DND-41 (cell line): ENCODE measurements around the gene CCDC185.

Experiments
- EZH2 ChIP-seq: IDR thresholded peaks from 3 replicates; pipeline ENCODE4 v1.6.1; 2012; ENCODE audit warnings: borderline replicate concordance, low read depth, mild to moderate bottlenecking, moderate library complexity, low read length, inconsistent platforms; ENCODE audit not compliant: severe bottlenecking
- TF ChIP-seq, protein P1 (sequence below): IDR thresholded peaks from 2 replicates; pipeline ENCODE4 v1.5.1; 2012; ENCODE audit warnings: borderline replicate concordance, low read length, moderate library complexity, mild to moderate bottlenecking; ENCODE audit not compliant: poor library complexity, severe bottlenecking; ENCODE audit errors: extremely low read depth

DNA sequence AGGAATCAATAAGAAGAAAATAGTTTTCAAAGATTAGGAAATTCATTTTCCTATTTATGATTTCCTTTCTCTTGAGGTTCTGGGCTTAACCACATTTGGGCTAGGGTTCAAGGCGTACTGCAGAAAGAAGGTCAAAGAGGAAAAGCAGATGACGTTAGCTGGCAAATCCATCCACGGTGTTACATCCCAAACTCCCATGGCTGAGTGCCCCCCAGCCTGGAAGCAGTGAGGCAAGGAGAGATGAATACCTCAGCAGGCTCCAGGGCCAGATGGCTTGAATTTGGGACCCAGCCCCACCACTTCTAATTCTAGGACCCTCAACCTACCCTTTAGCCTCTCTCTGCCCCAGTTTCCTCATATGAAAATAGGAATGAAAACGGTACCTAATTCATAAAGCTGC lies 46.9 kb upstream of the CCDC185 start:
- TF ChIP-seq, protein P1, sequence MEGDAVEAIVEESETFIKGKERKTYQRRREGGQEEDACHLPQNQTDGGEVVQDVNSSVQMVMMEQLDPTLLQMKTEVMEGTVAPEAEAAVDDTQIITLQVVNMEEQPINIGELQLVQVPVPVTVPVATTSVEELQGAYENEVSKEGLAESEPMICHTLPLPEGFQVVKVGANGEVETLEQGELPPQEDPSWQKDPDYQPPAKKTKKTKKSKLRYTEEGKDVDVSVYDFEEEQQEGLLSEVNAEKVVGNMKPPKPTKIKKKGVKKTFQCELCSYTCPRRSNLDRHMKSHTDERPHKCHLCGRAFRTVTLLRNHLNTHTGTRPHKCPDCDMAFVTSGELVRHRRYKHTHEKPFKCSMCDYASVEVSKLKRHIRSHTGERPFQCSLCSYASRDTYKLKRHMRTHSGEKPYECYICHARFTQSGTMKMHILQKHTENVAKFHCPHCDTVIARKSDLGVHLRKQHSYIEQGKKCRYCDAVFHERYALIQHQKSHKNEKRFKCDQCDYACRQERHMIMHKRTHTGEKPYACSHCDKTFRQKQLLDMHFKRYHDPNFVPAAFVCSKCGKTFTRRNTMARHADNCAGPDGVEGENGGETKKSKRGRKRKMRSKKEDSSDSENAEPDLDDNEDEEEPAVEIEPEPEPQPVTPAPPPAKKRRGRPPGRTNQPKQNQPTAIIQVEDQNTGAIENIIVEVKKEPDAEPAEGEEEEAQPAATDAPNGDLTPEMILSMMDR: no peak
- TF ChIP-seq EZH2: no peak
